Peyer's patch (tissue), 4 donors: ENCODE measurements around the gene PARD3B. TPM values are rescaled to one million over a fixed set of nuclear protein-coding genes. Genes with fewer than 3 reads are reported as not detected.

Source experiments
- DNase-seq, 3 donors: peaks; one replicate each; pipeline ENCODE4 v3.0.0-alpha.2; 2017 to 2019
- H3K27ac ChIP-seq, 4 donors: fragments of 200-600 bp; sonication (generic); one replicate each; pipeline ENCODE4 v1.5.1; 2016 to 2019
- H3K27me3 ChIP-seq, 2 donors: fragments of 200-600 bp; sonication (generic); one replicate each; pipeline ENCODE4 v1.5.1; 2019
- H3K36me3 ChIP-seq, 3 donors: fragments of 200-600 bp; sonication (generic); one replicate each; pipeline ENCODE4 v1.5.1; 2016 to 2019
- H3K4me1 ChIP-seq, 4 donors: fragments of 200-600 bp; sonication (generic); one replicate each; pipeline ENCODE4 v1.5.1; 2016 to 2019
- H3K4me3 ChIP-seq, 4 donors: fragments of 200-600 bp; sonication (generic); 1 replicate in 3 of 4; 2 replicates in 1 of 4; pipeline ENCODE4 v1.5.1; 2016 to 2019; ENCODE audit warnings: mild to moderate bottlenecking in 1 of 4
- H3K9me3 ChIP-seq, 4 donors: fragments of 200-600 bp; sonication (generic); one replicate each; pipeline ENCODE4 v1.5.1; 2016 to 2019; ENCODE audit warnings: mild to moderate bottlenecking in 1 of 4
- POLR2A ChIP-seq, 2 donors: fragments of 450-650 bp; IDR thresholded peaks; one replicate each; pipeline ENCODE4 v1.5.1; 2017; ENCODE audit warnings: antibody characterized with exemption in 2 of 2, mild to moderate bottlenecking in 2 of 2, moderate library complexity in 2 of 2
- total RNA-seq, 4 donors: library from RNA; depleted of rRNA; stranded (reverse); fragments of >200 nt; gene quantifications; one replicate each; pipeline ENCODE4 v1.1.0, GENCODE V29; 2016
- TF ChIP-seq, protein P1 (sequence below), 6 experiments: fragments of 450-650 bp in 4 of 6; fragments of 200-600 bp in 2 of 6; sonication (generic) in 1 of 6; IDR thresholded peaks; one replicate each; pipeline ENCODE4 v1.5.1; 2017 to 2019; ENCODE audit warnings: antibody characterized with exemption in 6 of 6, mild to moderate bottlenecking in 3 of 6, moderate library complexity in 1 of 6

Gene PARD3B
- total RNA-seq, 4 donors from 2014 or later: 19.6 to 52.0 (median 40.6) TPM

DNA sequence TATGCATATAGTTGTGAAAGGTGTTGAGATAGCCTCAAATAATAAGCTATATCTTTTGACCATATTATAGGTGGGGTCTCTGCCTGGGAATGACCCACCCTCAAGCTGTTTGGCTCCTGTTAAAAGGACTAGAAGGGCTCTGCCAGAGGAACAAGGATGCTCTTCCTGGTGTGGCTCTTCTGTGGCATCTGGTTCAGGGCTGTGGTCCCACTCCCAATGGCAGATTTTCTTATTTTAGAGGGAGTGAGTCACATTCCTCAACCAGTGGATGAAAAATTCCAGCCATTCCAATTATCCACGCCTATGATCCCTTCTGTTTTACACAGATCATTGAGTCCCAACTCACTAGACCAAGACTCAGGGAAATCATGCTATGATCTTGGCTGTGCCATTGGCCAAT lies 119.9 kb downstream of the PARD3B start:
- Histone ChIP-seq H3K9me3 (no peaks in the 10 kb centered on the region), H3K4me1 (no peaks in the 10 kb centered on the region), H3K36me3 (no peaks in the 10 kb centered on the region), H3K4me3 (no peak overlapping the region), H3K27ac (no peak overlapping the region), H3K27me3 (no peaks in the 10 kb centered on the region)
- DNase-seq: no peak
- TF ChIP-seq POLR2A (IDR thresholded peaks at IDR 0.05): no peak

DNA sequence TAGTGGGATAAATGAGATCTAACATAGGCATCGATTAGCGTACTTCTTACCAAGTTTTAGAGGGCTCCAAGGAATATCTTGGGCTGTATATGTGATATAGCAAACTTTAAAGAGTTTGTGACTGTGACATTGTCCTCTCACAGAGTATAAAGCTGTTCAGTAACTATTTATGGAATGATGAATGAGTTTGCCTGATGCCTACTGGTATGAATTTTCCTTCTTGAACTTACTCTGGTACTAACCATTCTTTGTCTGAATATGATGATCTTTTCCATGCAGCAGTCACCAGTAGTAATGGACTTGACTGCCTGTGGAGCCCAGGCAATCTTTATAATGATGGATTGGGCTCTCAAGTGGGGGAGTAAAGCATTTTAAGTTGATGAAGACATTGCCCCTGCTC lies 120.5 kb downstream of the PARD3B start:
- H3K4me3 ChIP-seq: no peak overlapping the region

DNA sequence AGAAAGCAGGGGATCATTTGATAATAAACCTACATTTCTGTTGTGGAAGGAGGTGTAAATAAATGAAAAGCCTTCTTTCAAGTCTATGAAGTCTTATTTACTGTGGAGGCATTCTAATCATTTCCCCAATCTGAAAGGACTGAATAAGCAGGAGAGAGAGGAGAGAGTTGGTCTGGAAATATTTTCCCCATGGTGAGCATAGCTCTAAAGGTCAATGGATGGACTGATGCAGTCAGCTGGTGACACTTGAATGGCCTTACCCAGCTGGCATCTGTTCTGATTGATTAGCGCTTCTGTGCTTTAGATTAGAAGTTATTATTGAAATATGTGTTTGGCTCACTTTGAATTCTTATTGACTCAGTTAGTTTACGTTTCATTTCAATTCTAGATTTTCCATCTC lies 122.7 kb downstream of the PARD3B start:
- H3K9me3 ChIP-seq: no peaks in the 10 kb centered on the region
- H3K4me1 ChIP-seq: no peaks in the 10 kb centered on the region
- H3K4me3 ChIP-seq: no peak overlapping the region
- no peak overlapping the region for H3K27ac ChIP-seq
- no peak for DNase-seq
- no peaks in the 10 kb centered on the region for H3K36me3 ChIP-seq
- no peak for TF ChIP-seq POLR2A (IDR thresholded peaks at IDR 0.05)
- TF ChIP-seq, protein P1, sequence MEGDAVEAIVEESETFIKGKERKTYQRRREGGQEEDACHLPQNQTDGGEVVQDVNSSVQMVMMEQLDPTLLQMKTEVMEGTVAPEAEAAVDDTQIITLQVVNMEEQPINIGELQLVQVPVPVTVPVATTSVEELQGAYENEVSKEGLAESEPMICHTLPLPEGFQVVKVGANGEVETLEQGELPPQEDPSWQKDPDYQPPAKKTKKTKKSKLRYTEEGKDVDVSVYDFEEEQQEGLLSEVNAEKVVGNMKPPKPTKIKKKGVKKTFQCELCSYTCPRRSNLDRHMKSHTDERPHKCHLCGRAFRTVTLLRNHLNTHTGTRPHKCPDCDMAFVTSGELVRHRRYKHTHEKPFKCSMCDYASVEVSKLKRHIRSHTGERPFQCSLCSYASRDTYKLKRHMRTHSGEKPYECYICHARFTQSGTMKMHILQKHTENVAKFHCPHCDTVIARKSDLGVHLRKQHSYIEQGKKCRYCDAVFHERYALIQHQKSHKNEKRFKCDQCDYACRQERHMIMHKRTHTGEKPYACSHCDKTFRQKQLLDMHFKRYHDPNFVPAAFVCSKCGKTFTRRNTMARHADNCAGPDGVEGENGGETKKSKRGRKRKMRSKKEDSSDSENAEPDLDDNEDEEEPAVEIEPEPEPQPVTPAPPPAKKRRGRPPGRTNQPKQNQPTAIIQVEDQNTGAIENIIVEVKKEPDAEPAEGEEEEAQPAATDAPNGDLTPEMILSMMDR (IDR thresholded peaks at IDR 0.05): no peak
- no peaks in the 10 kb centered on the region for H3K27me3 ChIP-seq

More for the DNA sequence above, 120.5 kb downstream of the PARD3B start:
- no peaks in the 10 kb centered on the region for H3K27me3 ChIP-seq
- H3K4me1 ChIP-seq: no peaks in the 10 kb centered on the region
- no peaks in the 10 kb centered on the region for H3K36me3 ChIP-seq
- H3K9me3 ChIP-seq: no peaks in the 10 kb centered on the region
- DNase-seq: no peak
- no peak overlapping the region for H3K27ac ChIP-seq
- no peak for TF ChIP-seq POLR2A (IDR thresholded peaks at IDR 0.05)
- TF ChIP-seq, protein P1 (IDR thresholded peaks at IDR 0.05): no peak

DNA sequence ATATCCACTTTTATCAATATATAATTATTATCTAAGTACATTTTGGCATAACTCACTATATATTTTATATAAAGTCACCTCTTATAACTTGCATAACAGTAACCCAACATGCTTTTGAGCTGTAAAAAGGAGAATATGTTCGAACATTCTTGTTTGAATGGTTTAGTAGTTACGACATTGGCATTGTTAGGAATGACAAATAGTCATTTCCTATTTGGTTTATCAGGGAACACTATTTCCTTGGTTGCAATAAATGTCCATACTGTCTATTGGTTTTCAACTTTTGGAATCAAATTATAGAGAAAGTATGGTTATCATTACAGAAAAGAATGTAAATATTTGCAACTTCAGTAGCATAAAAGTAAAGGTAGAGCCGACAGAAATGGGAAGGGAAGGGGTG lies 124.1 kb downstream of the PARD3B start:
- Histone ChIP-seq H3K4me1 (no peaks in the 10 kb centered on the region), H3K27ac (no peak overlapping the region), H3K4me3 (no peak overlapping the region), H3K9me3 (no peaks in the 10 kb centered on the region), H3K36me3 (no peaks in the 10 kb centered on the region), H3K27me3 (no peaks in the 10 kb centered on the region)
- DNase-seq: no peak
- TF ChIP-seq POLR2A (IDR thresholded peaks at IDR 0.05): no peak
- TF ChIP-seq, protein P1 (IDR thresholded peaks at IDR 0.05): no peak

DNA sequence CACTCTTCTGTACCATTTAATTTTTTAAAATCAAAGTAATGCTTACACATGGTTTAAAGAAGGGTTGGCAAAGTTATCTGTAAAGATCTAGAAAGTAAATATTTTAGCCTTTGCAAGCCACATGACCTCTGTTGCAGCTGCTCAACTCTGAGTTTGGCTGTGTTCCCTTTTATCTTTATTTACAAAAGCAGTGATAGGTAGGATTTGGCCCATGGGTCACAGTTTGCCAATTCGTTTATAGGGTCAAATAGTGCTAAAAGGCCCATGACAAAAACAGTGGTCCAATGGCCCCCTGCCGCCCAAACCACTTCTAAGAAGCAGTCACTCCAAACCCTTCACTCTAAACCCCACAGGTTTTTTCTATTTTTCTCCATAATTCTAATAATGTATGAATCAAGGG lies 124.8 kb downstream of the PARD3B start:
- no peak for DNase-seq
- Histone ChIP-seq H3K4me1 (no peaks in the 10 kb centered on the region), H3K4me3 (no peak overlapping the region), H3K9me3 (no peaks in the 10 kb centered on the region), H3K36me3 (no peaks in the 10 kb centered on the region), H3K27me3 (no peaks in the 10 kb centered on the region), H3K27ac (no peak overlapping the region)
- TF ChIP-seq, protein P1 (IDR thresholded peaks at IDR 0.05): no peak
- no peak for TF ChIP-seq POLR2A (IDR thresholded peaks at IDR 0.05)

DNA sequence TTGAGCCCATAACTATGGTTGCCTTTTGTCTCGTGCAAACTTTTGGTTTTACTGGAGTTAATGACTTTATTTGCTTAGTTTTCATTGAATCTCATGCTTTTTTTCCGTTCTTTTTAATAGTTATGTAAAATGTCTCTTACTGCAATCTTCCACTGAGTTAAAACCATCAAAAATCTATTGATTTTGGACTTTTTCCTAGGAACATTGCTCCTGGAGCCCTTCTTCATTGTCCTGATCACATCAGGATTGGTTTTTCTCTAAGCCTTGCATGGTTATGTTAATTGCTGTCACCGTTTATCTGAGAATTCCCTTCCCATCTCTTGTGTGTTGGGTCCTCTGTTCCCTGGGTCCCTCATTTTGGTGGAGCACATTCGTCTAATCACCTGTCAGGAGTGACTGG lies 125.5 kb downstream of the PARD3B start:
- DNase-seq: no peak
- Histone ChIP-seq H3K36me3 (no peaks in the 10 kb centered on the region), H3K4me3 (no peak overlapping the region), H3K27ac (no peak overlapping the region), H3K9me3 (no peaks in the 10 kb centered on the region), H3K4me1 (no peaks in the 10 kb centered on the region), H3K27me3 (no peaks in the 10 kb centered on the region)
- no peak for TF ChIP-seq POLR2A (IDR thresholded peaks at IDR 0.05)
- TF ChIP-seq, protein P1 (IDR thresholded peaks at IDR 0.05): no peak
